ENCODE results near the gene ACTMAP. TPM values are rescaled to one million over a fixed set of nuclear protein-coding genes. Genes with fewer than 3 reads are reported as not detected.

Gene ACTMAP
- total and polyA plus RNA-seq, 2 of the 8 experiments (the other 6 are each of a cell fraction or from before 2014, with no cell fraction given): 24.1 to 26.5 TPM

DNA sequence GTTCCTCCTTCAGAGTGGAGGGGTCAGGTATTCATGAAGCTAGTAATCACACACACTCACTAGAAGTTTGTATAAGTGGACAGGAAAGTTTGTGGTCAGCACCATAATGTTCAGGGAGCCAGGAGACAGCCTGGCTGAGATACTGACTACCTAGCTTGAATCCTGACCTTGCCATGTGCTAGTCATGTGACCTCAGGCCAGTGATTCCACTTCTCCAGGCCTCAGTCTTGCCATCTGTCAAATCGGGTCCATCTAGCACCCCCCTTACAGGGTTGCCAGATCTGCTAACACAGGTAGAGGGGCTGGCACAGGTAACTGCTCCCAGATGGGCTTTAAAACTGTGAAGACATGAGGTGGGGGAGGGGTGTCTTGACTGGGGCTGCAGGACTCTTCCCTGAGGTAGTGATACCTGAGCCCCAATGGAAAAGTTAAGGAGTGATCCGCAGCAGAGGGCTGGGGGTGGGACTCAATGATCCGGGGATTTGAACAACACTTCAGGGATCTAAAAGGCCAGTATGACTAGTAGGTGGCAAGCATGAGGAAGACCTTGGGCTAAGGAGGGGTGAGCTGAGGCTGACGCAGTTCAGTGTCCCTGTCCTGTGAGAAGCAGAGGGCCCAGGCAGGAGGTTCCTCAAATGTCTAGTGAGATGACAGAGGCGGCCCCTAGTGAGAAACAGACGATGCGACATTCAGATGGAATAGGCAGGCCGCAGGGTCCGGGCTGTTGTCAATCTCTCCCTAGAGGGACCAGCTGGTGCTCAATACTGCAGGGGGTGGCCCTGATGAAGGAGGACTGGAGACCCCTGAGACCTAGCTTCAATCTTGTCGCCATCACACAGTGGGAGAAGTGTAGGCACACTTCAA lies 8.5 kb downstream of the ACTMAP start:
- TF ChIP-seq NRF1 (IDR thresholded peaks at IDR 0.05; ENCODE audit: low read depth, low read length): no peak
- TF ChIP-seq, protein P1, sequence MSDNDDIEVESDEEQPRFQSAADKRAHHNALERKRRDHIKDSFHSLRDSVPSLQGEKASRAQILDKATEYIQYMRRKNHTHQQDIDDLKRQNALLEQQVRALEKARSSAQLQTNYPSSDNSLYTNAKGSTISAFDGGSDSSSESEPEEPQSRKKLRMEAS (IDR thresholded peaks at IDR 0.05): 0 out of 2 replicates have a peak, but pooled peaks have one; percentile 24

More for the DNA sequence above, 8.5 kb downstream of the ACTMAP start:
- H3K9me3 ChIP-seq (ENCODE audit: insufficient read depth in 2 of 2, low read depth in 1 of 2, low read length in 1 of 2): no peaks in the 10 kb centered on the region
- H3K14ac ChIP-seq (ENCODE audit: insufficient read length): no peak overlapping the region
- H2AFZ ChIP-seq (ENCODE audit: low read length): no peak overlapping the region
- no peak overlapping the region for H3K56ac ChIP-seq (replicated peaks; ENCODE audit: insufficient read length, low read depth, low read length)
- peaks cover 0 to 8% of the 10 kb centered on the region in 2 experiments for H4K20me1 ChIP-seq (replicated peaks in 1 of 2; ENCODE audit: control insufficient read depth in 1 of 2, insufficient read depth in 2 of 2, low read length in 2 of 2)
- ChIA-PET POLR2A (ENCODE audit: partially characterized antibody) (interaction anchor here (0.9 to 12.4 kb wide), 17 partner anchors 9 to 79 kb away, joined by 3 to 120 read pairs (median 3); partner anchors contain the start of genes ACTMAP, COQ8B, ITPKC and SNRPA), CTCF (ENCODE audit: partially characterized antibody) (interaction anchor here (0.7 to 4.7 kb wide), 14 partner anchors 8 to 953 kb away, joined by 3 to 26 read pairs (median 4); partner anchors contain the start of genes ACTMAP and SNRPA)
- H2BK15ac ChIP-seq (ENCODE audit: low read length): no peak overlapping the region
- peaks cover 0 to 16% (median 5%) of the 10 kb centered on the region in 4 experiments; a peak in 5 of 8 replicates for H3K36me3 ChIP-seq (ENCODE audit: control insufficient read depth in 2 of 4, insufficient read depth in 4 of 4, low read length in 3 of 4)
- H2BK12ac ChIP-seq (ENCODE audit: low read depth, low read length): no peak overlapping the region
- H3K4me3 ChIP-seq (ENCODE audit: extremely low read depth in 1 of 4, insufficient read depth in 2 of 4, low read depth in 3 of 4, low read length in 4 of 4): no peak overlapping the region
- H2AK5ac ChIP-seq (ENCODE audit: low read depth, low read length): no peak overlapping the region
- no peak overlapping the region for H3K18ac ChIP-seq (ENCODE audit: extremely low read depth, low read length)
- no peak overlapping the region for H3K23ac ChIP-seq (ENCODE audit: insufficient read length)
- no peak overlapping the region for H4K5ac ChIP-seq (ENCODE audit: insufficient read length, low read depth, low read length)
- WGBS, 2 experiments (ENCODE audit: extremely low coverage in 1 of 2, insufficient coverage in 1 of 2, insufficient read length in 1 of 2, insufficient replicate concordance in 2 of 2, low coverage in 1 of 2, low lambda C conversion rate in 2 of 2, missing lambda C conversion rate in 1 of 2): 88% methylated on average over 10 of the region's 10 CpGs; no CpG with 5 or more reads in 1 of the 2 experiments
- H2BK5ac ChIP-seq (ENCODE audit: low read depth, low read length): no peak overlapping the region
- H3K4me2 ChIP-seq (ENCODE audit: insufficient read depth in 1 of 2, low read depth in 2 of 2, low read length in 2 of 2): no peak overlapping the region
- H4K8ac ChIP-seq (ENCODE audit: extremely low read depth, insufficient read depth, low read length): no peak overlapping the region
- no peak overlapping the region for H3K4ac ChIP-seq (replicated peaks; ENCODE audit: insufficient read length, low read depth, low read length)
- no peaks in the 10 kb centered on the region for H3K27me3 ChIP-seq (replicated peaks in 1 of 4; ENCODE audit: control insufficient read depth in 3 of 4, extremely low read depth in 1 of 4, insufficient read depth in 3 of 4, low read length in 3 of 4)
- H3K9ac ChIP-seq (replicated peaks in 1 of 4; ENCODE audit: extremely low read depth in 1 of 4, low read depth in 3 of 4, low read length in 3 of 4): no peak overlapping the region
- H3K27ac ChIP-seq (ENCODE audit: low read depth, low read length): no peak overlapping the region
- H4K91ac ChIP-seq (replicated peaks; ENCODE audit: insufficient read length, low read length): no peak overlapping the region
- H2BK20ac ChIP-seq (ENCODE audit: low read length): no peak overlapping the region
- no peak for DNase-seq (ENCODE audit: low read depth in 1 of 2, low spot score in 2 of 2)
- H3K79me2 ChIP-seq (ENCODE audit: control insufficient read depth in 1 of 2, insufficient read depth in 2 of 2, low read length in 2 of 2): no peaks in the 10 kb centered on the region
- H3K4me1 ChIP-seq (replicated peaks in 1 of 4; ENCODE audit: control insufficient read depth in 3 of 4, insufficient read depth in 4 of 4, low read length in 3 of 4): peaks cover 0 to 13% (median 3%) of the 10 kb centered on the region in 4 experiments; a peak in 4 of 7 replicates
- no peak for FAIRE-seq
- H3K23me2 ChIP-seq (ENCODE audit: low read depth, low read length): no peaks in the 10 kb centered on the region
- no peaks in the 10 kb centered on the region for H3K79me1 ChIP-seq (ENCODE audit: low read depth, low read length)
- H2BK120ac ChIP-seq (replicated peaks; ENCODE audit: low read depth, low read length): no peak overlapping the region

All from H1 (cell line).